Lower leg skin (tissue), 4 donors: ENCODE data around the gene MIDN. TPM values are rescaled to one million over a fixed set of nuclear protein-coding genes. Genes with fewer than 3 reads are reported as not detected.

ENCODE experiments used
- DNase-seq, 2 donors: peaks; one replicate each; pipeline ENCODE4 v3.0.0-alpha.2; 2019; ENCODE audit warnings: low spot score in 2 of 2
- H3K4me3 ChIP-seq: fragments of 200-600 bp; sonication (generic); 2 replicates; pipeline ENCODE4 v1.5.1; 2017; ENCODE audit warnings: mild to moderate bottlenecking, low read depth; ENCODE audit not compliant: poor library complexity, severe bottlenecking
- CTCF ChIP-seq, 3 donors: fragments of 450-650 bp; IDR thresholded peaks; one replicate each; pipeline ENCODE4 v1.5.1; 2016; ENCODE audit warnings: antibody characterized with exemption in 3 of 3, mild to moderate bottlenecking in 3 of 3, moderate library complexity in 2 of 3
- POLR2A ChIP-seq, 2 donors: fragments of 450-650 bp; IDR thresholded peaks; one replicate each; pipeline ENCODE4 v1.6.1; 2016 to 2017; ENCODE audit warnings: antibody characterized with exemption in 2 of 2, mild to moderate bottlenecking in 1 of 2, moderate library complexity in 1 of 2
- WGBS, 2 donors: methylation state at CpG; one replicate each; pipeline ENCODE4 v1.1.5; 2018; 5-methylcytosine and 5-hydroxymethylcytosine counted together
- intact Hi-C: fragments of 100-400 bp; cut with DNase I; formaldehyde crosslinking; loops from one replicate; pipeline ENCODE4 v1.15.0; 2023; ENCODE audit warnings: low total_unique reads
- total RNA-seq, 4 donors: library from RNA; depleted of rRNA; stranded (reverse); fragments of >200 nt; gene quantifications; one replicate each; pipeline ENCODE4 v1.1.0, GENCODE V29; 2016

MIDN gene
- total RNA-seq, 4 donors from 2014 or later = 59.7 to 119 (median 78.7) TPM

GRCh38 chr19:1214862-1215731 is 33.3 kb upstream of the MIDN start:
- no peak for DNase-seq
- 78 to 82% methylated on average over 21 to 26 of the region's 26 CpGs for WGBS, 2 donors
- TF ChIP-seq CTCF (IDR thresholded peaks at IDR 0.05) (no peak), POLR2A (IDR thresholded peaks at IDR 0.05) (no peak)
- intact Hi-C loops = no loop called here
- no peak overlapping the region for H3K4me3 ChIP-seq

GRCh38 chr19:1216756-1217155 is 31.6 kb upstream of the MIDN start:
- intact Hi-C loops = no loop called here
- no peak overlapping the region for H3K4me3 ChIP-seq
- 73% methylated on average over 12 of the region's 12 CpGs for whole genome bisulfite sequencing, 2 donors
- DNase-seq = no peak
- TF ChIP-seq CTCF (IDR thresholded peaks at IDR 0.05) (no peak), POLR2A (IDR thresholded peaks at IDR 0.05) (no peak)

- no peak overlapping the region for H3K4me3 ChIP-seq
- 68 to 84% methylated on average over 15 of the region's 15 CpGs for WGBS, 2 donors
- intact Hi-C loops = no loop called here
- no peak for DNase-seq
- no peak for TF ChIP-seq POLR2A (IDR thresholded peaks at IDR 0.05)
- no peak for TF ChIP-seq CTCF (IDR thresholded peaks at IDR 0.05)
Measured at GRCh38 chr19:1217366-1217765, 31.0 kb upstream of the MIDN start.

DNA sequence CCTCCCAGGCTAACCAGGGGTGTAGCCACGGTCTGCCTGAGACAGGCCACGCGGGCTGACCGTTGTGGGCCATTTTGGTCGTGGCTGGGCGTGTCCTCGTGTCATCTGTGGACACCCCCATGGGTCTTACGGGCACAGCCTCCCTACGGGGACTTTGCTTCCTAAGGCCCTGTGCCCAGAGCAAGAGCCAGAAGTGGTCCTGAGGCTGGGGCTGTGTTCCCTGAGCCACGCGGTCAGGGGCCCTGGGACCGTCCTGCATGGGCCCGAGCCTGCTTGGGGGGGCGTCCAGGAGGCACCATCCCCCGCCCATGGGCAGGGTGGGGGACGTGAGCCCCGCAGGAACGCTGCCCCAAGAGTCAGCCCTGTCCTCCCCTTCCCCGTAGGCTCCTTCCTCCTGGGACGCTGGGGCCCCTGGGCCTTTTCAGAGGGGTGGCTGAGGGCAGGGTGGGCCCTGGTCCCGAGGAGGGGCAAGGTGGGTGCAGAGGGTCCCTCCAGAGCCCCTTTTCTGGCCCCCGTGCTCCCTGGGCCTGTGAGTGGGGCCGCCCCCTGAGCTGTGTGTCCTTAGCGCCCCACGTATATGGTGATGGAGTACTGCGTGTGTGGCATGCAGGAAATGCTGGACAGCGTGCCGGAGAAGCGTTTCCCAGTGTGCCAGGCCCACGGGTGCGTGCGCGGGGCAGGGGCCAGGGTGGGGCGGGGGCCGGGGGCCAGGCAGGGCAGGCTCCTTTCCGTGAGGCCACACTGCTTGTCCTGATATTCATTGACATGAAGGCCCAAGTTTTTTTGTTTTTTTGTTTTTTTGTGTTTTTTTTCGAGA is 29.4 kb upstream of the MIDN start:
- no peak for DNase-seq
- intact Hi-C loops = no loop called here
- 88 to 90% methylated on average over 26 to 33 of the region's 37 CpGs for WGBS, 2 donors
- no peak overlapping the region for H3K4me3 ChIP-seq
- no peak for TF ChIP-seq POLR2A (IDR thresholded peaks at IDR 0.05)
- no peak for TF ChIP-seq CTCF (IDR thresholded peaks at IDR 0.05)

- no peak for DNase-seq
- WGBS, 2 donors = 92 to 94% methylated on average over 13 to 19 of the region's 19 CpGs
- intact Hi-C loops = no loop called here
- no peak for TF ChIP-seq CTCF (IDR thresholded peaks at IDR 0.05)
- TF ChIP-seq POLR2A (IDR thresholded peaks at IDR 0.05) = no peak
- H3K4me3 ChIP-seq = no peak overlapping the region
Measured at GRCh38 chr19:1219786-1220476, 28.5 kb upstream of the MIDN start.
